K562 (cell line): Measurements from ENCODE around the gene RBM25. TPM values are rescaled to one million over a fixed set of nuclear protein-coding genes. Genes with fewer than 3 reads are reported as not detected.
A peak's percentile ranks its signal among the peaks of the same experiment; 100 is the strongest.

ENCODE experiments used
- CAMTA2 ChIP-seq: fragments of 250-450 bp; sonication (Bioruptor Pico); conservative IDR thresholded peaks from 2 replicates; pipeline ENCODE4 v1.5.1; 2022
- E2F3 ChIP-seq: fragments of 250-450 bp; sonication (Bioruptor Pico); IDR thresholded peaks from 2 replicates; pipeline ENCODE4 v1.4.0; 2020; ENCODE audit warnings: mild to moderate bottlenecking
- ETV5 ChIP-seq: sonication (generic); formaldehyde crosslinking; IDR thresholded peaks from 2 replicates; pipeline ENCODE4 v1.4.0; 2020; ENCODE audit warnings: low read depth, mild to moderate bottlenecking, missing genetic modification reagents
- FOS ChIP-seq: IDR thresholded peaks from 3 replicates; pipeline ENCODE4 v1.6.1; 2011; ENCODE audit not compliant: insufficient read length; ENCODE audit errors: extremely low read depth
- LCOR ChIP-seq: sonication (generic); formaldehyde crosslinking; IDR thresholded peaks from 2 replicates; pipeline ENCODE4 v1.8.0; 2022; ENCODE audit warnings: mild to moderate bottlenecking, missing genetic modification reagents
- MEF2A ChIP-seq: IDR thresholded peaks from 2 replicates; pipeline ENCODE4 v1.6.1; 2011; ENCODE audit warnings: low read depth, mild to moderate bottlenecking, low read length, moderate library complexity; ENCODE audit not compliant: control insufficient read depth
- MGA ChIP-seq: fragments of 450-650 bp; IDR thresholded peaks from 2 replicates; pipeline ENCODE4 v1.6.1; 2016; ENCODE audit warnings: mild to moderate bottlenecking, moderate library complexity
- NELFE ChIP-seq: IDR thresholded peaks from 2 replicates; pipeline ENCODE4 v1.6.1; 2011; ENCODE audit warnings: mild to moderate bottlenecking; ENCODE audit not compliant: insufficient read depth, insufficient read length
- NEUROD1 ChIP-seq: fragments of 150-350 bp; IDR thresholded peaks from 2 replicates; pipeline ENCODE4 v1.6.1; 2014; ENCODE audit warnings: borderline replicate concordance, low read length, low read depth; ENCODE audit not compliant: partially characterized antibody
- PRPF4 ChIP-seq: fragments of 200-400 bp; formaldehyde crosslinking; IDR thresholded peaks from one replicate; pipeline ENCODE4 v1.6.1; 2017; ENCODE audit warnings: low read length, low read depth, mild to moderate bottlenecking; ENCODE audit not compliant: insufficient read depth, poor library complexity, severe bottlenecking
- SIN3A ChIP-seq, 2 experiments: fragments of 150-350 bp in 1 of 2; IDR thresholded peaks; 2 replicates each; pipeline ENCODE4 v1.6.1; 2011 to 2016; ENCODE audit warnings: borderline replicate concordance in 2 of 2, low read depth in 2 of 2, low read length in 2 of 2, mild to moderate bottlenecking in 2 of 2, moderate library complexity in 2 of 2; ENCODE audit not compliant: control insufficient read depth in 1 of 2
- SNIP1 ChIP-seq: fragments of 450-650 bp; IDR thresholded peaks from 2 replicates; pipeline ENCODE4 v1.7.1; 2017; ENCODE audit warnings: low read depth, mild to moderate bottlenecking
- TAF15 ChIP-seq: fragments of 200-400 bp; formaldehyde crosslinking; IDR thresholded peaks from 2 replicates; pipeline ENCODE4 v1.6.1; 2017; ENCODE audit warnings: mild to moderate bottlenecking, low read depth, low read length, moderate library complexity
- THAP7 ChIP-seq: fragments of 250-450 bp; sonication (Bioruptor Pico); IDR thresholded peaks from 2 replicates; pipeline ENCODE4 v1.5.0; 2021
- ZC3H8 ChIP-seq: fragments of 450-650 bp; IDR thresholded peaks from 2 replicates; pipeline ENCODE4 v1.6.1; 2017
- ZNF696 ChIP-seq: fragments of 250-450 bp; sonication (Bioruptor Pico); conservative IDR thresholded peaks from 2 replicates; pipeline ENCODE4 v1.4.0; 2020; ENCODE audit warnings: mild to moderate bottlenecking, moderate library complexity
- polyA plus RNA-seq, 8 experiments: library from polyadenylated mRNA; depleted of rRNA in 4 of 8; stranded (reverse) in 5 of 8; unstranded in 3 of 8; fragments of >200 nt; fragmentation: Nextera tagmentation in 2 of 8; fragmentation: Illumina TruSeq in 1 of 8; extraction: Ambion mirVana in 2 of 8; extraction: Trizol in 1 of 8; gene quantifications; 2 replicates each; pipeline versions ENCODE4 v1.2.1 to v1.2.3, GENCODE V29; 2011 to 2014; ENCODE audit warnings: inconsistent platforms in 1 of 8, missing spikeins in 1 of 8
- total RNA-seq, 7 experiments: library from RNA; depleted of rRNA in 6 of 7; stranded (reverse); fragments of >200 nt in 6 of 7; fragmentation: Illumina TruSeq in 2 of 7; extraction: Trizol in 2 of 7; gene quantifications; 2 replicates each; pipeline versions ENCODE4 v1.2.1 to v1.2.3, GENCODE V29; 2011 to 2021; ENCODE audit warnings: low replicate concordance in 1 of 7

The RBM25 gene
- total and polyA plus RNA-seq, 9 of the 15 experiments (the other 6 are each of a cell fraction or from before 2014, with no cell fraction given), result 28.6 to 80.1 (median 48.1) TPM

GRCh38 chr14:73058224-73058921 is at the start of gene RBM25 (continued):
- TF ChIP-seq MGA (no peak; the same call in none of the 2 replicates), THAP7 (no peak), TAF15 (no peak), SNIP1 (peak; percentile 95), NELFE (no peak), CAMTA2 (CRISPR knock-in tag) (no peak), SIN3A (IDR thresholded peaks at IDR 0.05; ENCODE audit: borderline replicate concordance in 2 of 2, control insufficient read depth in 1 of 2, low read depth in 2 of 2, low read length in 2 of 2) (peak in 1 of 2 experiments; percentile 72; a peak in 1 of 4 replicates), LCOR (CRISPR knock-in tag) (peak; percentile 50; the same call in 1 of the 2 replicates), ZNF696 (CRISPR knock-in tag) (no peak), ZC3H8 (no peak), ETV5 (CRISPR knock-in tag) (no peak), NEUROD1 (peak; percentile 24), FOS (peak; percentile 14), PRPF4 (peak; percentile 55), MEF2A (no peak), E2F3 (CRISPR knock-in tag) (no peak)
